KMS-11 (cell line): ENCODE measurements around the gene ABCB4.

Experiments
- H2AFZ ChIP-seq: fragments of 200-600 bp; sonication (generic); 2 replicates; pipeline ENCODE4 v1.6.1; 2016; ENCODE audit warnings: antibody characterized with exemption, mixed run types, low read depth
- H3K27ac ChIP-seq: fragments of 200-600 bp; sonication (generic); 2 replicates; pipeline ENCODE4 v1.6.1; 2016; ENCODE audit warnings: mild to moderate bottlenecking, mixed run types
- H3K27me3 ChIP-seq: fragments of 200-600 bp; sonication (generic); 2 replicates; pipeline ENCODE4 v1.6.1; 2017; ENCODE audit warnings: mild to moderate bottlenecking, low read depth, mixed run types, moderate library complexity; ENCODE audit not compliant: insufficient read depth
- H3K36me3 ChIP-seq: fragments of 200-600 bp; sonication (generic); 2 replicates; pipeline ENCODE4 v1.6.1; 2017; ENCODE audit warnings: mild to moderate bottlenecking, mixed run types; ENCODE audit not compliant: insufficient read depth
- H3K4me1 ChIP-seq: fragments of 200-600 bp; sonication (generic); 2 replicates; pipeline ENCODE4 v1.6.1; 2016; ENCODE audit warnings: mild to moderate bottlenecking, low read depth, mixed run types; ENCODE audit not compliant: poor library complexity, severe bottlenecking
- H3K4me2 ChIP-seq: fragments of 200-600 bp; sonication (generic); 2 replicates; pipeline ENCODE4 v1.7.0; 2016; ENCODE audit warnings: mild to moderate bottlenecking, mixed run types
- H3K4me3 ChIP-seq: fragments of 200-600 bp; sonication (generic); IDR thresholded peaks from 2 replicates; pipeline ENCODE4 v1.6.1; 2017; ENCODE audit warnings: low read depth, low read length, mixed read lengths; ENCODE audit not compliant: insufficient read depth
- H3K79me2 ChIP-seq: fragments of 200-600 bp; sonication (generic); 2 replicates; pipeline ENCODE4 v1.6.1; 2016; ENCODE audit warnings: low read depth, mixed run types; ENCODE audit not compliant: insufficient read depth
- H3K9ac ChIP-seq: fragments of 200-600 bp; sonication (generic); 2 replicates; pipeline ENCODE4 v1.6.1; 2016; ENCODE audit warnings: mild to moderate bottlenecking, mixed run types
- H4K20me1 ChIP-seq: fragments of 200-600 bp; sonication (generic); 2 replicates; pipeline ENCODE4 v1.6.1; 2016; ENCODE audit warnings: mild to moderate bottlenecking, mixed run types; ENCODE audit not compliant: insufficient read depth
- CTCF ChIP-seq: fragments of 200-600 bp; sonication (generic); conservative IDR thresholded peaks from 2 replicates; pipeline ENCODE4 v1.6.1; 2017; ENCODE audit warnings: low read depth, mild to moderate bottlenecking, antibody characterized with exemption, low read length, moderate library complexity, mixed read lengths

ABCB4 gene

GRCh38 chr7:87513735-87514335, 38.4 kb upstream of the ABCB4 start:
- no peak for TF ChIP-seq CTCF
- no peaks in the 10 kb centered on the region for H3K36me3 ChIP-seq
- no peak overlapping the region for H2AFZ ChIP-seq
- H3K4me1 ChIP-seq, result no peaks in the 10 kb centered on the region
- no peak overlapping the region for H3K4me2 ChIP-seq
- H4K20me1 ChIP-seq, result no peaks in the 10 kb centered on the region
- H3K27ac ChIP-seq, result no peak overlapping the region
- no peak overlapping the region for H3K9ac ChIP-seq
- no peaks in the 10 kb centered on the region for H3K27me3 ChIP-seq
- H3K4me3 ChIP-seq, result no peak overlapping the region
- H3K79me2 ChIP-seq, result no peaks in the 10 kb centered on the region

- H3K79me2 ChIP-seq, result no peaks in the 10 kb centered on the region
- no peak for TF ChIP-seq CTCF
- no peak overlapping the region for H3K9ac ChIP-seq
- no peaks in the 10 kb centered on the region for H4K20me1 ChIP-seq
- no peak overlapping the region for H3K27ac ChIP-seq
- H3K27me3 ChIP-seq, result no peaks in the 10 kb centered on the region
- no peak overlapping the region for H3K4me3 ChIP-seq
- no peak overlapping the region for H3K4me2 ChIP-seq
- H2AFZ ChIP-seq, result no peak overlapping the region
- no peaks in the 10 kb centered on the region for H3K4me1 ChIP-seq
- H3K36me3 ChIP-seq, result no peaks in the 10 kb centered on the region
Measured at GRCh38 chr7:87512906-87513305, 37.4 kb upstream of the ABCB4 start.

- Histone ChIP-seq H4K20me1 (no peaks in the 10 kb centered on the region), H3K4me1 (peaks cover 2% of the 10 kb centered on the region)
Measured at GRCh38 chr7:87511510-87511909, 36.0 kb upstream of the ABCB4 start.

GRCh38 chr7:87510411-87510875, 35.0 kb upstream of the ABCB4 start:
- H3K79me2 ChIP-seq, result no peaks in the 10 kb centered on the region
- no peak overlapping the region for H3K4me3 ChIP-seq
- H3K27me3 ChIP-seq, result no peaks in the 10 kb centered on the region
- no peaks in the 10 kb centered on the region for H4K20me1 ChIP-seq
- no peak overlapping the region for H3K9ac ChIP-seq
- H2AFZ ChIP-seq, result no peak overlapping the region
- no peak overlapping the region for H3K4me2 ChIP-seq
- no peak for TF ChIP-seq CTCF
- H3K4me1 ChIP-seq, result peaks cover 13% of the 10 kb centered on the region
- H3K36me3 ChIP-seq, result no peaks in the 10 kb centered on the region
- H3K27ac ChIP-seq, result no peak overlapping the region

More at GRCh38 chr7:87511510-87511909, 36.0 kb upstream of the ABCB4 start:
- Histone ChIP-seq H3K27me3 (no peaks in the 10 kb centered on the region), H3K4me3 (no peak overlapping the region), H3K36me3 (no peaks in the 10 kb centered on the region), H3K27ac (no peak overlapping the region), H2AFZ (no peak overlapping the region), H3K9ac (no peak overlapping the region), H3K79me2 (no peaks in the 10 kb centered on the region), H3K4me2 (no peak overlapping the region)
- no peak for TF ChIP-seq CTCF
